H9 (cell line): ENCODE results near the gene CFAP97. TPM values are rescaled to one million over a fixed set of nuclear protein-coding genes. Genes with fewer than 3 reads are reported as not detected.
A peak's percentile ranks its signal among the peaks of the same experiment; 100 is the strongest.

Source experiments
- DNase-seq: peaks from one replicate; pipeline ENCODE4 v3.0.0-alpha.2; 2017
- H2AFZ ChIP-seq: one replicate; pipeline ENCODE4 v1.6.1; 2013; ENCODE audit warnings: mild to moderate bottlenecking, low read length, control low read depth, moderate library complexity
- H2AK5ac ChIP-seq: 2 replicates; pipeline ENCODE4 v1.6.1; 2013; ENCODE audit warnings: low read length, control low read depth, mixed read lengths; ENCODE audit not compliant: insufficient read length
- H2BK120ac ChIP-seq: one replicate; pipeline ENCODE4 v1.6.1; 2013; ENCODE audit warnings: low read depth, mild to moderate bottlenecking, low read length, control low read depth, inconsistent platforms; ENCODE audit not compliant: poor library complexity, severe bottlenecking
- H2BK12ac ChIP-seq: 2 replicates; pipeline ENCODE4 v1.6.1; 2013; ENCODE audit warnings: low read length, control low read depth, mixed read lengths, low read depth; ENCODE audit not compliant: insufficient read length
- H2BK15ac ChIP-seq: 2 replicates; pipeline ENCODE4 v1.6.1; 2013; ENCODE audit warnings: low read depth, low read length, control low read depth
- H2BK20ac ChIP-seq: one replicate; pipeline ENCODE4 v1.6.1; 2013; ENCODE audit warnings: low read depth, mild to moderate bottlenecking, low read length, control low read depth, inconsistent platforms; ENCODE audit not compliant: poor library complexity, severe bottlenecking
- H2BK5ac ChIP-seq: 2 replicates; pipeline ENCODE4 v1.6.1; 2013; ENCODE audit warnings: low read length, control low read depth, mixed read lengths; ENCODE audit not compliant: insufficient read length
- H3K14ac ChIP-seq: 2 replicates; pipeline ENCODE4 v1.6.1; 2013; ENCODE audit warnings: low read length, control low read depth; ENCODE audit not compliant: insufficient read depth
- H3K18ac ChIP-seq: 2 replicates; pipeline ENCODE4 v1.6.1; 2013; ENCODE audit warnings: low read depth, mild to moderate bottlenecking, mixed read lengths, low read length, control low read depth; ENCODE audit not compliant: insufficient read length
- H3K23ac ChIP-seq: 2 replicates; pipeline ENCODE4 v1.6.1; 2013; ENCODE audit warnings: low read length, control low read depth, mixed read lengths, low read depth; ENCODE audit not compliant: insufficient read length
- H3K23me2 ChIP-seq: 2 replicates; pipeline ENCODE4 v1.6.1; 2013; ENCODE audit warnings: low read depth, mild to moderate bottlenecking, mixed read lengths, low read length, control low read depth; ENCODE audit not compliant: insufficient read length, poor library complexity, severe bottlenecking
- H3K27ac ChIP-seq: 2 replicates; pipeline ENCODE4 v1.5.1; 2013; ENCODE audit warnings: low read length, control low read depth, mixed read lengths, low read depth; ENCODE audit not compliant: insufficient read length
- H3K27me3 ChIP-seq: 2 replicates; pipeline ENCODE4 v1.6.1; 2013; ENCODE audit warnings: low read length, control low read depth, inconsistent platforms; ENCODE audit not compliant: insufficient read depth
- H3K4ac ChIP-seq: 2 replicates; pipeline ENCODE4 v1.6.1; 2013; ENCODE audit warnings: low read depth, mild to moderate bottlenecking, control low read depth, inconsistent platforms, low read length, moderate library complexity
- H3K4me1 ChIP-seq: 2 replicates; pipeline ENCODE4 v1.6.1; 2013; ENCODE audit warnings: low read length, control low read depth, inconsistent platforms; ENCODE audit not compliant: insufficient read depth
- H3K4me2 ChIP-seq: 2 replicates; pipeline ENCODE4 v1.6.1; 2013; ENCODE audit warnings: low read length, control low read depth, mixed read lengths; ENCODE audit not compliant: insufficient read length, insufficient read depth
- H3K56ac ChIP-seq: 2 replicates; pipeline ENCODE4 v1.6.1; 2013; ENCODE audit warnings: low read depth, mild to moderate bottlenecking, mixed read lengths, low read length, control low read depth; ENCODE audit not compliant: insufficient read length
- H3K79me1 ChIP-seq: 2 replicates; pipeline ENCODE4 v1.6.1; 2013; ENCODE audit warnings: low read depth, mild to moderate bottlenecking, moderate library complexity, low read length, control low read depth, inconsistent platforms; ENCODE audit not compliant: insufficient read depth, poor library complexity, severe bottlenecking
- H3K79me2 ChIP-seq: 2 replicates; pipeline ENCODE4 v1.6.1; 2013; ENCODE audit warnings: low read length, control low read depth, inconsistent platforms; ENCODE audit not compliant: insufficient read depth
- H3K9ac ChIP-seq: 2 replicates; pipeline ENCODE4 v1.6.1; 2013; ENCODE audit warnings: low read length, control low read depth, mixed read lengths; ENCODE audit not compliant: insufficient read length; ENCODE audit errors: extremely low read depth
- H3K9me3 ChIP-seq: one replicate; pipeline ENCODE4 v1.6.1; 2013; ENCODE audit warnings: low read depth, low read length, inconsistent platforms; ENCODE audit not compliant: control insufficient read depth
- H3T11ph ChIP-seq: one replicate; pipeline ENCODE4 v1.6.1; 2013; ENCODE audit warnings: mild to moderate bottlenecking, low read length, control low read depth, inconsistent platforms
- H4K20me1 ChIP-seq: one replicate; pipeline ENCODE4 v1.6.1; 2013; ENCODE audit not compliant: control insufficient read depth, insufficient read length, insufficient read depth
- H4K5ac ChIP-seq: 2 replicates; pipeline ENCODE4 v1.6.1; 2013; ENCODE audit warnings: low read depth, mild to moderate bottlenecking, mixed read lengths, low read length, control low read depth; ENCODE audit not compliant: insufficient read length
- H4K8ac ChIP-seq: replicated peaks from 2 replicates; pipeline ENCODE4 v1.6.1; 2013; ENCODE audit warnings: low read length, control low read depth, mixed read lengths, low read depth; ENCODE audit not compliant: insufficient read length
- H4K91ac ChIP-seq: 2 replicates; pipeline ENCODE4 v1.6.1; 2013; ENCODE audit warnings: low read depth, mild to moderate bottlenecking, moderate library complexity, mixed read lengths, low read length, control low read depth; ENCODE audit not compliant: insufficient read length
- H3K27ac Mint-ChIP-seq, 3 experiments: 2 replicates in 2 of 3; 3 replicates in 1 of 3; pipeline ENCODE4 v1.8.0; 2020 to 2021; ENCODE audit warnings: mixed read lengths in 3 of 3, mild to moderate bottlenecking in 1 of 3, moderate library complexity in 1 of 3
- H3K27me3 Mint-ChIP-seq: 2 replicates; pipeline ENCODE4 v1.8.0; 2021; ENCODE audit warnings: low read depth, mild to moderate bottlenecking, moderate library complexity, mixed read lengths
- H3K36me3 Mint-ChIP-seq, 3 experiments: 2 replicates in 2 of 3; 3 replicates in 1 of 3; pipeline ENCODE4 v1.8.0; 2020 to 2021; ENCODE audit warnings: low read depth in 3 of 3, mixed read lengths in 3 of 3; ENCODE audit not compliant: insufficient read depth in 1 of 3
- H3K4me1 Mint-ChIP-seq, 2 experiments: 2 replicates each; pipeline ENCODE4 v1.8.0; 2020; ENCODE audit warnings: mixed read lengths in 2 of 2
- H3K4me3 Mint-ChIP-seq, 2 experiments: 2 replicates in 1 of 2; 3 replicates in 1 of 2; pipeline ENCODE4 v1.8.0; 2020 to 2021; ENCODE audit warnings: mild to moderate bottlenecking in 2 of 2, mixed read lengths in 2 of 2, moderate library complexity in 1 of 2
- H3K9me3 Mint-ChIP-seq, 2 experiments: 2 replicates in 1 of 2; 3 replicates in 1 of 2; pipeline ENCODE4 v1.8.0; 2020; ENCODE audit warnings: mild to moderate bottlenecking in 2 of 2, mixed read lengths in 2 of 2, moderate library complexity in 1 of 2
- CTCF ChIP-seq: fragments of 200-600 bp; sonication (generic); conservative IDR thresholded peaks from 3 replicates; pipeline ENCODE4 v1.8.0; 2021; ENCODE audit warnings: antibody characterized with exemption, mild to moderate bottlenecking
- WGBS: extraction: QIAGEN DNeasy Blood & Tissue Kit; methylation state at CpG from one replicate; pipeline ENCODE4 v1.1.7; 2013; ENCODE audit warnings: missing lambda C conversion rate, low lambda C conversion rate, mixed read lengths; ENCODE audit not compliant: insufficient read length; ENCODE audit errors: extremely low coverage; 5-methylcytosine and 5-hydroxymethylcytosine counted together
- total RNA-seq: library from RNA; stranded (reverse); gene quantifications from 2 replicates; pipeline ENCODE4 v1.2.1, GENCODE V29; 2021

Gene CFAP97
- total RNA-seq, 1 experiment from 2014 or later: 39.3 TPM

- Histone ChIP-seq H3K79me2 (no peaks in the 10 kb centered on the region), H2BK120ac (no peak overlapping the region), H3K79me1 (no peaks in the 10 kb centered on the region), H3K9ac (no peak overlapping the region), H2BK15ac (no peak overlapping the region), H3K9me3 (no peaks in the 10 kb centered on the region), H2AK5ac (no peak overlapping the region), H2BK20ac (no peak overlapping the region), H3K23me2 (no peaks in the 10 kb centered on the region), H3T11ph (no peak overlapping the region), H2BK12ac (no peak overlapping the region), H3K56ac (no peak overlapping the region), H3K27ac (no peak overlapping the region), H3K27me3 (no peaks in the 10 kb centered on the region), H4K91ac (no peak overlapping the region), H4K8ac (no peak overlapping the region), H3K4me1 (no peaks in the 10 kb centered on the region), H3K18ac (no peak overlapping the region), H4K20me1 (no peaks in the 10 kb centered on the region), H3K4ac (no peak overlapping the region), H4K5ac (no peak overlapping the region), H3K4me2 (no peak overlapping the region), H2AFZ (no peak overlapping the region), H3K14ac (no peak overlapping the region), H2BK5ac (no peak overlapping the region), H3K23ac (no peak overlapping the region)
- H3K4me1 Mint-ChIP-seq: peaks cover 8 to 9% of the 10 kb centered on the region in 2 experiments; a peak in 2 of 4 replicates
- H3K36me3 Mint-ChIP-seq: peaks cover 4 to 37% (median 26%) of the 10 kb centered on the region in 3 experiments; a peak in 6 of 7 replicates
- no peak for TF ChIP-seq CTCF
- H3K27me3 Mint-ChIP-seq: no peaks in the 10 kb centered on the region
- H3K27ac Mint-ChIP-seq: peak overlapping the region in 1 of 3 experiments; percentile 37; a peak in 2 of 7 replicates
- DNase-seq: no peak
- H3K9me3 Mint-ChIP-seq: no peaks in the 10 kb centered on the region; a peak in 1 of 5 replicates
- WGBS: no CpG with 5 or more reads among the region's 1 CpG
- H3K4me3 Mint-ChIP-seq: no peak overlapping the region
These were observed 52.5 kb downstream of the CFAP97 start for GRCh38 chr4:185151296-185151695.
